HepG2 (cell line): Measurements from ENCODE around the gene PLET1. TPM values are rescaled to one million over a fixed set of nuclear protein-coding genes. Genes with fewer than 3 reads are reported as not detected.

Source experiments
- AGO2 ChIP-seq: fragments of 200-400 bp; formaldehyde crosslinking; optimal IDR thresholded peaks from 2 replicates; pipeline ENCODE3; 2017; ENCODE audit warnings: mild to moderate bottlenecking, low read depth, low read length, moderate library complexity
- ARNT2 ChIP-seq: sonication (generic); formaldehyde crosslinking; IDR thresholded peaks from 2 replicates; pipeline ENCODE4 v1.8.0; 2022; ENCODE audit warnings: mild to moderate bottlenecking, low read depth, missing genetic modification reagents, moderate library complexity
- ATM ChIP-seq: fragments of 450-650 bp; IDR thresholded peaks from 2 replicates; pipeline ENCODE4 v1.7.1; 2017; ENCODE audit warnings: mild to moderate bottlenecking, borderline replicate concordance
- CBFB ChIP-seq: sonication (generic); formaldehyde crosslinking; IDR thresholded peaks from 2 replicates; pipeline ENCODE4 v1.4.0; 2020; ENCODE audit warnings: missing genetic modification reagents
- CHD4 ChIP-seq: fragments of 200-600 bp; sonication (generic); IDR thresholded peaks from 2 replicates; pipeline ENCODE4 v1.7.0; 2017; ENCODE audit warnings: mild to moderate bottlenecking, low read length, borderline replicate concordance
- HINFP ChIP-seq: sonication (generic); formaldehyde crosslinking; IDR thresholded peaks from 2 replicates; pipeline ENCODE4 v1.4.0; 2020; ENCODE audit warnings: low read depth, mild to moderate bottlenecking, missing genetic modification reagents
- IRF1 ChIP-seq: sonication (generic); formaldehyde crosslinking; IDR thresholded peaks from 2 replicates; pipeline ENCODE4 v1.4.0; 2020; ENCODE audit warnings: low read depth, mild to moderate bottlenecking, missing genetic modification reagents
- JARID2 ChIP-seq: sonication (generic); formaldehyde crosslinking; IDR thresholded peaks from 2 replicates; pipeline ENCODE4 v1.8.1; 2023; ENCODE audit warnings: missing genetic modification reagents, inconsistent platforms; ENCODE audit not compliant: insufficient replicate concordance
- KDM6A ChIP-seq: IDR thresholded peaks from 2 replicates; pipeline ENCODE4 v1.6.1; 2016; ENCODE audit warnings: low read depth
- KLF9 ChIP-seq: IDR thresholded peaks from 2 replicates; pipeline ENCODE4 v1.6.1; 2016; ENCODE audit warnings: low read depth
- MAFF ChIP-seq: IDR thresholded peaks from 2 replicates; pipeline ENCODE4 v1.6.1; 2011; ENCODE audit warnings: low read depth, low read length, improper control_type of control experiment
- PAX8 ChIP-seq: sonication (generic); formaldehyde crosslinking; IDR thresholded peaks from 2 replicates; pipeline ENCODE4 v1.8.0; 2022; ENCODE audit warnings: mild to moderate bottlenecking, missing genetic modification reagents, borderline replicate concordance
- RARA ChIP-seq: IDR thresholded peaks from 2 replicates; pipeline ENCODE4 v1.6.1; 2016; ENCODE audit warnings: missing genetic modification reagents, missing compliant biosample characterization
- SAP130 ChIP-seq: IDR thresholded peaks from 2 replicates; pipeline ENCODE4 v1.6.1; 2016; ENCODE audit warnings: low read depth
- SIN3A ChIP-seq: IDR thresholded peaks from 2 replicates; pipeline ENCODE4 v1.6.1; 2011; ENCODE audit warnings: low read depth, mild to moderate bottlenecking, control low read depth, low read length, borderline replicate concordance
- SIN3B ChIP-seq: fragments of 150-350 bp; IDR thresholded peaks from 2 replicates; pipeline ENCODE4 v1.6.1; 2014; ENCODE audit warnings: low read length
- SP2 ChIP-seq: sonication (generic); formaldehyde crosslinking; IDR thresholded peaks from 2 replicates; pipeline ENCODE4 v1.5.1; 2020; ENCODE audit warnings: mild to moderate bottlenecking, missing genetic modification reagents
- TBP ChIP-seq: sonication (generic); formaldehyde crosslinking; IDR thresholded peaks from 2 replicates; pipeline ENCODE4 v1.5.0; 2020; ENCODE audit warnings: missing genetic modification reagents
- ZBED4 ChIP-seq: sonication (generic); formaldehyde crosslinking; IDR thresholded peaks from 2 replicates; pipeline ENCODE4 v1.4.0; 2020; ENCODE audit warnings: missing genetic modification reagents, borderline replicate concordance
- ZNF326 ChIP-seq: sonication (generic); formaldehyde crosslinking; IDR thresholded peaks from 2 replicates; pipeline ENCODE4 v1.4.0; 2020; ENCODE audit warnings: missing genetic modification reagents, borderline replicate concordance
- ZNF430 ChIP-seq: sonication (generic); formaldehyde crosslinking; IDR thresholded peaks from 2 replicates; pipeline ENCODE4 v1.9.0; 2021; ENCODE audit warnings: mild to moderate bottlenecking, missing genetic modification reagents
- ZNF451 ChIP-seq: sonication (generic); formaldehyde crosslinking; IDR thresholded peaks from 2 replicates; pipeline ENCODE4 v1.5.0; 2020; ENCODE audit warnings: mild to moderate bottlenecking, missing genetic modification reagents
- ZNF563 ChIP-seq: sonication (generic); formaldehyde crosslinking; IDR thresholded peaks from 2 replicates; pipeline ENCODE4 v1.8.0; 2022; ENCODE audit warnings: mild to moderate bottlenecking, moderate library complexity, missing genetic modification reagents
- ZNF576 ChIP-seq: sonication (generic); formaldehyde crosslinking; IDR thresholded peaks from 2 replicates; pipeline ENCODE4 v1.4.0; 2020; ENCODE audit warnings: mild to moderate bottlenecking, missing genetic modification reagents
- ZNF749 ChIP-seq: sonication (generic); formaldehyde crosslinking; IDR thresholded peaks from 2 replicates; pipeline ENCODE4 v1.8.0; 2022; ENCODE audit warnings: mild to moderate bottlenecking, missing genetic modification reagents, moderate library complexity, borderline replicate concordance
- ZSCAN9 ChIP-seq: IDR thresholded peaks from 2 replicates; pipeline ENCODE4 v1.6.1; 2016; ENCODE audit warnings: borderline replicate concordance
- polyA plus RNA-seq, 8 experiments: library from polyadenylated mRNA; depleted of rRNA in 3 of 8; stranded (reverse) in 7 of 8; unstranded in 1 of 8; fragments of >200 nt; fragmentation: Illumina TruSeq in 4 of 8; extraction: Trizol in 4 of 8; gene quantifications; 2 replicates each; pipeline versions ENCODE4 v1.2.1 to v1.2.3, GENCODE V29; 2011 to 2016; ENCODE audit warnings: low read depth in 4 of 8, missing spikeins in 1 of 8, mixed read lengths in 1 of 8; ENCODE audit not compliant: insufficient read depth in 1 of 8
- total RNA-seq, 5 experiments: library from RNA; depleted of rRNA; stranded (reverse); fragments of >200 nt; fragmentation: Illumina TruSeq; extraction: Trizol; gene quantifications; 2 replicates each; pipeline ENCODE4 v1.2.3, GENCODE V29; 2016; ENCODE audit warnings: low read depth in 1 of 5

PLET1 gene
- total and polyA plus RNA-seq, 2 of the 13 experiments (the other 11 are each of a cell fraction or from before 2014, with no cell fraction given), result not detected

- TF ChIP-seq IRF1 (CRISPR knock-in tag) (no peak), ZNF563 (CRISPR knock-in tag) (no peak), PAX8 (CRISPR knock-in tag) (no peak), ZNF576 (CRISPR knock-in tag) (peak; percentile 74; the same call in 1 of the 2 replicates), KLF9 (CRISPR knock-in tag) (no peak), AGO2 (no peak), SP2 (CRISPR knock-in tag) (no peak), ZNF451 (CRISPR knock-in tag) (no peak), ARNT2 (no peak), KDM6A (CRISPR knock-in tag) (no peak), TBP (no peak), ZNF749 (CRISPR knock-in tag) (no peak), SIN3B (no peak), MAFF (no peak), ZSCAN9 (CRISPR knock-in tag) (no peak), ZNF326 (CRISPR knock-in tag) (no peak), ATM (no peak), HINFP (no peak), SIN3A (no peak), SAP130 (no peak), ZNF430 (CRISPR knock-in tag) (no peak), CHD4 (no peak), RARA (CRISPR knock-in tag) (no peak), JARID2 (CRISPR knock-in tag) (no peak), CBFB (CRISPR knock-in tag) (no peak), ZBED4 (no peak)
These were observed 38.4 kb downstream of the PLET1 start (continued) for GRCh38 chr11:112222303-112222702.
